Esophagus squamous epithelium (tissue), 5 donors: ENCODE measurements around the gene SYNE2. TPM values are rescaled to one million over a fixed set of nuclear protein-coding genes. Genes with fewer than 3 reads are reported as not detected.
A peak's percentile ranks its signal among the peaks of the same experiment; 100 is the strongest.

ENCODE experiments used
- DNase-seq: peaks from one replicate; lab custom pipeline; 2025; lab: John Stamatoyannopoulos, UW
- H3K27ac ChIP-seq, 4 donors: fragments of 200-600 bp; sonication (generic); one replicate each; pipeline ENCODE4 v1.5.1; 2016 to 2019; ENCODE audit warnings: mild to moderate bottlenecking in 1 of 4
- H3K27me3 ChIP-seq, 4 donors: fragments of 200-600 bp; sonication (generic); 1 replicate in 3 of 4; 2 replicates in 1 of 4; pipeline versions ENCODE4 v1.5.1 to v1.6.0; 2017 to 2021; ENCODE audit warnings: antibody characterized with exemption in 1 of 4
- H3K36me3 ChIP-seq, 3 donors: fragments of 200-600 bp; sonication (generic); one replicate each; pipeline ENCODE4 v1.5.1; 2016 to 2019
- H3K4me1 ChIP-seq, 3 donors: fragments of 200-600 bp; sonication (generic); one replicate each; pipeline ENCODE4 v1.5.1; 2017 to 2019
- H3K4me3 ChIP-seq, 4 donors: fragments of 200-600 bp; sonication (generic); 1 replicate in 3 of 4; 2 replicates in 1 of 4; pipeline ENCODE4 v1.5.1; 2016 to 2019; ENCODE audit warnings: mild to moderate bottlenecking in 2 of 4, moderate library complexity in 1 of 4
- H3K9me3 ChIP-seq, 3 donors: fragments of 200-600 bp; sonication (generic); one replicate each; pipeline ENCODE4 v1.5.1; 2016 to 2019
- POLR2A ChIP-seq, 4 donors: fragments of 450-650 bp; IDR thresholded peaks; one replicate each; pipeline ENCODE4 v1.6.1; 2017; ENCODE audit warnings: antibody characterized with exemption in 4 of 4, mild to moderate bottlenecking in 4 of 4, moderate library complexity in 3 of 4
- WGBS, 2 donors: methylation state at CpG; one replicate each; pipeline ENCODE4 v1.1.5; 2018; 5-methylcytosine and 5-hydroxymethylcytosine counted together
- intact Hi-C: fragments of 100-400 bp; cut with DNase I; formaldehyde crosslinking; loops from one replicate; pipeline ENCODE4 v1.15.0; 2022
- total RNA-seq, 4 donors: library from RNA; depleted of rRNA; stranded (reverse); fragments of >200 nt; gene quantifications; one replicate each; pipeline ENCODE4 v1.1.0, GENCODE V29; 2016
- TF ChIP-seq, protein P1 (sequence below), 6 experiments: fragments of 450-650 bp in 4 of 6; fragments of 200-600 bp in 2 of 6; sonication (generic) in 2 of 6; IDR thresholded peaks; one replicate each; pipeline ENCODE4 v1.5.1; 2016 to 2019; ENCODE audit warnings: antibody characterized with exemption in 6 of 6, mild to moderate bottlenecking in 4 of 6, moderate library complexity in 4 of 6
- donor health status: DM: yes; HTN: yes; CAD: no.

SYNE2 gene
- total RNA-seq, 4 donors from 2014 or later = 128 to 197 (median 145) TPM

DNA sequence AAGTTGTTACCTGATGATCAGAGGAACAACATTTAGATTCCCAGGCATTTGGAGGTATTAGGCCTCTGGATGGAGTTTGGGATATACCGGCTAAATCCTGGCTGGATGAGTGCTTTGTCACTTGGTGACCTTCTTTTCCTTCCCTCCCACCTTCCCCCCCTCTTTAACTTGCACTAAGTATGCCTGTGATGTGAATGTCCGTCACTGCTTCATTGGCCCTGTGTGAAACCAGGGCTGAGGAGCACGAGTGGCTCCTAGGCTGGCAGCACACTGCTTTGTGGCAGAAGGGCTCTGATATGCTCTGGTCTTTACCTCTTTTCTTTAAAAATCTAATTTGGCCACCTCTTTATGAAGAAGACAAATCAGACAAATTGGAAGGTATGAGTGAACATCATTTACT is 345.7 kb downstream of the SYNE2 start:
- Histone ChIP-seq H3K9me3 (no peaks in the 10 kb centered on the region), H3K4me3 (no peak overlapping the region), H3K4me1 (peaks cover 6 to 51% (median 15%) of the 10 kb centered on the region in 3 donors), H3K36me3 (peaks cover 0 to 72% (median 0%) of the 10 kb centered on the region in 3 donors), H3K27ac (peak overlapping the region in 1 of 4 donors; percentile 14), H3K27me3 (no peaks in the 10 kb centered on the region)
- 78 to 81% methylated on average over 3 of the region's 3 CpGs for WGBS, 2 donors
- TF ChIP-seq, protein P1, sequence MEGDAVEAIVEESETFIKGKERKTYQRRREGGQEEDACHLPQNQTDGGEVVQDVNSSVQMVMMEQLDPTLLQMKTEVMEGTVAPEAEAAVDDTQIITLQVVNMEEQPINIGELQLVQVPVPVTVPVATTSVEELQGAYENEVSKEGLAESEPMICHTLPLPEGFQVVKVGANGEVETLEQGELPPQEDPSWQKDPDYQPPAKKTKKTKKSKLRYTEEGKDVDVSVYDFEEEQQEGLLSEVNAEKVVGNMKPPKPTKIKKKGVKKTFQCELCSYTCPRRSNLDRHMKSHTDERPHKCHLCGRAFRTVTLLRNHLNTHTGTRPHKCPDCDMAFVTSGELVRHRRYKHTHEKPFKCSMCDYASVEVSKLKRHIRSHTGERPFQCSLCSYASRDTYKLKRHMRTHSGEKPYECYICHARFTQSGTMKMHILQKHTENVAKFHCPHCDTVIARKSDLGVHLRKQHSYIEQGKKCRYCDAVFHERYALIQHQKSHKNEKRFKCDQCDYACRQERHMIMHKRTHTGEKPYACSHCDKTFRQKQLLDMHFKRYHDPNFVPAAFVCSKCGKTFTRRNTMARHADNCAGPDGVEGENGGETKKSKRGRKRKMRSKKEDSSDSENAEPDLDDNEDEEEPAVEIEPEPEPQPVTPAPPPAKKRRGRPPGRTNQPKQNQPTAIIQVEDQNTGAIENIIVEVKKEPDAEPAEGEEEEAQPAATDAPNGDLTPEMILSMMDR (IDR thresholded peaks at IDR 0.05) = no peak
- no peak for TF ChIP-seq POLR2A (IDR thresholded peaks at IDR 0.05)
- intact Hi-C loops = no loop called here
- no peak for DNase-seq

DNA sequence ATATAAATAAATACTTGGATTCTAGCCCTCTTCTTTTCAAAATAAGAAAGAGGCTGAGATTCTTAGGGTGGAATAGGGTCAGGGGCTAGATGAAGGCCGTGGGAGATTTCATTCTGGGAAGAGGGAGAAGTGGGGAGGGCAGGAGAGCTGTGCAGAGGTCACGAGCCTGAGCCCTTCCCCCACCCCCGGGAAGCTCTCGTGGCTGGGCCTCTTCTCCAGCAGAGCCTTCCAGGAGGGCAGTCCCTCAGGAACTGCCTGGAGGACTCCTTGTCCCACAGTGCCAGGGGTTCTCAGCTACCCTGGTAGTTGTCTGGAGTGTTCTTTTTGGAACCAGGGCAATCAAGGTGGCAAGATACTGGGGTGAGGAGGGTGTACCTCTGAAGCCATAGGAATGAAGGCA is 347.4 kb downstream of the SYNE2 start:
- Histone ChIP-seq H3K27me3 (no peaks in the 10 kb centered on the region), H3K27ac (peak overlapping the region in 2 of 4 donors; percentile 21 to 44), H3K9me3 (no peaks in the 10 kb centered on the region), H3K4me3 (no peak overlapping the region), H3K36me3 (peaks cover 0 to 73% (median 0%) of the 10 kb centered on the region in 3 donors), H3K4me1 (peaks cover 6 to 40% (median 10%) of the 10 kb centered on the region in 3 donors)
- TF ChIP-seq, protein P1 (IDR thresholded peaks at IDR 0.05) = no peak
- no peak for TF ChIP-seq POLR2A (IDR thresholded peaks at IDR 0.05)
- WGBS, 2 donors = 53 to 66% methylated on average over 4 of the region's 4 CpGs
- intact Hi-C loops = no loop called here
- DNase-seq = no peak

DNA sequence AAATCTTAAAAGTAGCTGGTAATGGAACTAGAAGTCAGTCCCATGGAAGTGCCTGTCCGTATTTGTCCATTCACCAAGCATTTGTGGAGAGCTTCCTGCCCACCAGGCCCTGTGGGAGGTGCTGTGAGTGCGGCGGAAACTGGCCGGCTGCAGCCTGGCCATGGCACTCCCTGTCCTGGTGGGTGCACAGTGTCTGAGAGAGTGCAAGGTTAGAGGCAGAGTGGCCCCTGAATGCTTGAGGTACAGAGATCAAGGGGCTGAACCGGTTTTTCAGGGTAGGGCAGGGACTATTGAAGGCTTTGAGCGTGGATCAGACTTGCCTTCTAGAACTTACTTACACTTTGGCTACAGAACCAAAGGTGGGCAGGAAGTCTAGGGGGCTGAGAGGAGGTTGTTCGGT is 348.5 kb downstream of the SYNE2 start:
- H3K4me3 ChIP-seq = no peak overlapping the region
- H3K27me3 ChIP-seq = no peaks in the 10 kb centered on the region
- intact Hi-C loops = no loop called here
- no peak for DNase-seq
- H3K27ac ChIP-seq = peak overlapping the region in 1 of 4 donors; percentile 44
- H3K9me3 ChIP-seq = no peaks in the 10 kb centered on the region
- peaks cover 6 to 28% (median 9%) of the 10 kb centered on the region in 3 donors for H3K4me1 ChIP-seq
- no peak for TF ChIP-seq POLR2A (IDR thresholded peaks at IDR 0.05)
- TF ChIP-seq, protein P1 (IDR thresholded peaks at IDR 0.05) = no peak
- H3K36me3 ChIP-seq = peaks cover 0 to 72% (median 0%) of the 10 kb centered on the region in 3 donors
- WGBS, 2 donors = 59 to 60% methylated on average over 3 to 5 of the region's 7 CpGs

DNA sequence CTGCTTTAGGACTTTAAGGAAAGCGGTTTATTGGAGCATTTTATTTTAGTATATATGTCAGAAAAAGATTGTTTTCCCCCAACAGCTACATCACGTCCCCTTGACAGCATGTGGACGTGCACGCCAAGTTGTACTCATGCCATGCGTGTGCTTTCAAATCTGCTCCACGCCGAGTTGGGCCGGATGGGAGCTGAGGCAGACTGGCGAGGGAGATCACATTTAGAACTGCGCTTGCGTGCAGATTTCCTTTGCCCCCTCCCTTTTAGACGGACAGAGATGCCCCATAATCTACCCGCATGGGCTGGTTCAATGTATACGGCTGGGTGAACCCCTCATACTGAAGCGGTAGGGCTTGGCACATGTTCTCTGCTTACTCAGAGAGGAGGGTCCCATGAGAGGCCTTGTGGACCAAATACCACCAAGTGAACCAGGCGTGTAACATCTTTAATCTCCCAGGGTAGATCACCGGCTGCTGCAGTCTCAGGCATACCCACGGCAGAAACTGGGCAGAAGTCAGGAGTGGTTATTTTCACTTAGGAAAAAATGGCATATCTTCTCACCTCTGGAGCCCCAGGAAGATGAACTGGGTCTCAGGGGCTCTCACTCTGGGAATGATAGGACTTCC is 349.2 kb downstream of the SYNE2 start:
- H3K27ac ChIP-seq = peak overlapping the region in 1 of 4 donors; percentile 44
- 84 to 86% methylated on average over 14 to 17 of the region's 18 CpGs for WGBS, 2 donors
- intact Hi-C loops = no loop called here

DNA sequence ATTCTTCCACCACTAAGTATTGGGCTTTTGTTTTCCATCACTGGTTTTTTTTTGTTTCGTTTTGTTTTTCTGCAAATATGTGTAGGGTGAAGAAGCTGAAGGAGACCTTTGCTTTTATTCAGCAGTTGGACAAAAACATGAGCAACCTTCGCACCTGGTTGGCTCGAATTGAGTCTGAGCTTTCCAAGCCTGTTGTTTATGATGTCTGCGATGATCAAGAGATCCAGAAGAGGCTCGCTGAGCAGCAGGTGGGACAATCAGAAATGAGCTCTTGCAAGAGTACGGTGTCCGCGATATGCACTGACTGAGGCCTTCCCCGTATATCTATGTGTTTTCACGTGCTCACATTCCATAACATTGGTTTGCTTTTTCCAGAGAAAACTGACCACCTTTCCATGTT is 349.9 kb downstream of the SYNE2 start:
- TF ChIP-seq, protein P1 (IDR thresholded peaks at IDR 0.05) = no peak
- TF ChIP-seq POLR2A (IDR thresholded peaks at IDR 0.05) = no peak
- H3K27me3 ChIP-seq = no peaks in the 10 kb centered on the region
- H3K9me3 ChIP-seq = no peaks in the 10 kb centered on the region
- H3K27ac ChIP-seq = no peak overlapping the region
- WGBS, 2 donors = 91 to 92% methylated on average over 10 of the region's 10 CpGs
- intact Hi-C loops = no loop called here
- H3K36me3 ChIP-seq = peaks cover 0 to 72% (median 0%) of the 10 kb centered on the region in 3 donors
- no peak overlapping the region for H3K4me3 ChIP-seq
- DNase-seq = no peak
- peaks cover 6 to 26% (median 9%) of the 10 kb centered on the region in 3 donors for H3K4me1 ChIP-seq

More for the DNA sequence above, 349.2 kb downstream of the SYNE2 start:
- Histone ChIP-seq H3K27me3 (no peaks in the 10 kb centered on the region), H3K36me3 (peaks cover 0 to 69% (median 0%) of the 10 kb centered on the region in 3 donors), H3K9me3 (no peaks in the 10 kb centered on the region), H3K4me3 (no peak overlapping the region), H3K4me1 (peaks cover 6 to 26% (median 9%) of the 10 kb centered on the region in 3 donors)
- no peak for TF ChIP-seq POLR2A (IDR thresholded peaks at IDR 0.05)
- no peak for DNase-seq
